SK-N-MC (cell line): ENCODE measurements around the gene LMBR1L.
"Not testable (repeated sequence)": the region's sequence is repeated elsewhere in the genome, so short reads cannot be mapped to it uniquely, and the experiment has no call there.

Experiments
- EZH2 ChIP-seq: fragments of 200-600 bp; sonication (generic); IDR thresholded peaks from one replicate; pipeline ENCODE4 v1.6.1; 2017; ENCODE audit warnings: antibody characterized with exemption
- FOXP2 ChIP-seq: optimal IDR thresholded peaks from 2 replicates; pipeline ENCODE3; 2011; ENCODE audit warnings: mild to moderate bottlenecking, moderate library complexity; ENCODE audit not compliant: insufficient read depth; ENCODE audit errors: extremely low read length, control extremely low read depth
- POLR2AphosphoS5 ChIP-seq: IDR thresholded peaks from 2 replicates; pipeline ENCODE4 v1.6.1; 2012; ENCODE audit warnings: mild to moderate bottlenecking, low read depth, low read length, borderline replicate concordance

DNA sequence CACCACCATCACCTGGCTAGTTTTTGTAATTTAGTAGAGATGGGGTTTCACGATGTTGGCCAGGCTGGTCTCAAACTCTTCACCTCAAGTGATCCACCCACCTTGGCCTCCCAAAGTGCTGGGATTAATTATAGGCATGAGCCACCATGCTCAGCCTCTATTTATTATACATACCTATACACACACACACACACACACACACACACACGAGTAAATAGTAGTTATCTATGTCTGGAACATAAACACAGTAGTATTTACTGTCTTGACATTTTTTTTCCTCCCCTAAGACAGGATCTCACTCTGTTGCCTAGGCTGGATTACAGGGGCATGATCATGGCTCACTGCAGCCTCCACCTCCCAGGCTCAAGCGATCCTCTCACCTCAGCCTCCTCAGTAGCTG, 26.4 kb upstream of the LMBR1L start:
- not testable (repeated sequence) for TF ChIP-seq POLR2AphosphoS5, EZH2, FOXP2
